GM19025 (cell line): ENCODE data around the gene NDUFS7.

ENCODE experiments used
- ATAC-seq: cut with Tn5 transposase; IDR thresholded peaks from one replicate; pipeline ENCODE4 v1.9.1; 2021; ENCODE audit warnings: mild to moderate bottlenecking, low read depth, moderate library complexity; ENCODE audit not compliant: unreplicated experiment

NDUFS7 gene

GRCh38 chr19:1399745-1400144, 16.0 kb downstream of the NDUFS7 start:
- ATAC-seq, result no peak

GRCh38 chr19:1400281-1401137, 16.8 kb downstream of the NDUFS7 start:
- ATAC-seq, result no peak

GRCh38 chr19:1401138-1401888, 17.6 kb downstream of the NDUFS7 start, which contains the start of gene GAMT:
GAMT (minus strand) TSS chr19:1401542; CDS start chr19:1401476, 66 bp downstream.
- ATAC-seq, result no peak

GRCh38 chr19:1401889-1402217, 18.1 kb downstream of the NDUFS7 start:
- ATAC-seq, result no peak

- no peak for ATAC-seq
Measured at GRCh38 chr19:1402411-1403070, 18.8 kb downstream of the NDUFS7 start.

- peak; percentile 65 for ATAC-seq
Measured at GRCh38 chr19:1406774-1407527, 23.2 kb downstream of the NDUFS7 start.

GRCh38 chr19:1407528-1408299, 24.0 kb downstream of the NDUFS7 start, which contains the start of gene DAZAP1:
DAZAP1 (plus strand) TSS chr19:1407586; CDS start chr19:1407774, 188 bp downstream.
- ATAC-seq, result peak; percentile 18

GRCh38 chr19:1408300-1409203, 24.8 kb downstream of the NDUFS7 start:
- no peak for ATAC-seq

- no peak for ATAC-seq
Measured at GRCh38 chr19:1409204-1410005, 25.7 kb downstream of the NDUFS7 start.

GRCh38 chr19:1410136-1410786, 26.6 kb downstream of the NDUFS7 start:
- ATAC-seq, result no peak

GRCh38 chr19:1410789-1411188, 27.1 kb downstream of the NDUFS7 start:
- ATAC-seq, result no peak

GRCh38 chr19:1411255-1412191, 27.8 kb downstream of the NDUFS7 start:
- no peak for ATAC-seq

GRCh38 chr19:1412323-1412923, 28.7 kb downstream of the NDUFS7 start:
- ATAC-seq, result no peak

- no peak for ATAC-seq
Measured at GRCh38 chr19:1412995-1413800, 29.5 kb downstream of the NDUFS7 start.
